ENCODE results near the gene CPNE8.
A peak's percentile ranks its signal among the peaks of the same experiment; 100 is the strongest.

CPNE8 gene

GRCh38 chr12:38775457-38775856 is 129.9 kb downstream of the CPNE8 start:
- Histone ChIP-seq H3K4me3 (ENCODE audit: control insufficient read depth in 1 of 7, extremely low read depth in 1 of 7, insufficient read depth in 4 of 7, low read depth in 2 of 7, low read length in 6 of 7) (no peak overlapping the region), H3K36me3 (ENCODE audit: control insufficient read depth in 4 of 4, insufficient read depth in 4 of 4, low read length in 3 of 4) (peaks cover 0 to 8% (median 7%) of the 10 kb centered on the region in 4 experiments), H3K27ac (ENCODE audit: insufficient read depth in 1 of 2, low read depth in 1 of 2, low read length in 2 of 2, poor library complexity in 1 of 2, severe bottlenecking in 2 of 2) (no peak overlapping the region), H3K4me1 (ENCODE audit: control extremely low read depth in 1 of 4, control insufficient read depth in 4 of 4, insufficient read depth in 4 of 4, low read length in 3 of 4) (peaks cover 0 to 7% (median 1%) of the 10 kb centered on the region in 4 experiments), H3K27me3 (replicated peaks in 2 of 5; ENCODE audit: control insufficient read depth in 4 of 5, insufficient read depth in 5 of 5, low read length in 4 of 5) (no peaks in the 10 kb centered on the region), H3K9me3 (ENCODE audit: control extremely low read depth in 1 of 5, control insufficient read depth in 4 of 5, insufficient read depth in 2 of 5, low read depth in 1 of 5, low read length in 4 of 5) (peaks cover 0 to 17% (median 3%) of the 10 kb centered on the region in 5 experiments)
- POLR2A ChIA-PET = no interaction called here
- CTCF ChIA-PET = interaction anchor here (0.8 to 1.1 kb wide), 3 partner anchors 64 to 132 kb away, joined by 3 to 4 read pairs (median 3); partner anchors contain the start of gene CPNE8
- no peak for DNase-seq

- WGBS (ENCODE audit: insufficient coverage) = 0% methylated on average over 1 of the region's 2 CpGs
- ChIA-PET CTCF (interaction anchor here (1.2 to 1.8 kb wide), 2 partner anchors 18 to 134 kb away, joined by 4 to 6 read pairs; partner anchors contain the start of gene CPNE8), POLR2A (interaction anchor here (0.6 kb wide), 1 partner anchor 19 kb away, joined by 3 read pairs; no protein-coding TSS in a partner anchor)
- H3K4me1 ChIP-seq (ENCODE audit: control extremely low read depth in 1 of 4, control insufficient read depth in 4 of 4, insufficient read depth in 4 of 4, low read length in 3 of 4) = peaks cover 0 to 7% (median 1%) of the 10 kb centered on the region in 4 experiments
- H3K4me3 ChIP-seq (ENCODE audit: control insufficient read depth in 1 of 7, extremely low read depth in 1 of 7, insufficient read depth in 4 of 7, low read depth in 2 of 7, low read length in 6 of 7) = peak overlapping the region in 1 of 7 experiments; percentile 60
- peak overlapping the region in 1 of 2 experiments; percentile 83 for H3K27ac ChIP-seq (ENCODE audit: insufficient read depth in 1 of 2, low read depth in 1 of 2, low read length in 2 of 2, poor library complexity in 1 of 2, severe bottlenecking in 2 of 2)
- no peaks in the 10 kb centered on the region for H3K9me3 ChIP-seq (ENCODE audit: control extremely low read depth in 1 of 5, control insufficient read depth in 4 of 5, insufficient read depth in 2 of 5, low read depth in 1 of 5, low read length in 4 of 5)
- peaks cover 0 to 8% (median 0%) of the 10 kb centered on the region in 4 experiments for H3K36me3 ChIP-seq (ENCODE audit: control insufficient read depth in 4 of 4, insufficient read depth in 4 of 4, low read length in 3 of 4)
- peak in 2 of 3 donors; percentile 13 to 33 for DNase-seq
- H3K27me3 ChIP-seq (replicated peaks in 2 of 5; ENCODE audit: control insufficient read depth in 4 of 5, insufficient read depth in 5 of 5, low read length in 4 of 5) = no peaks in the 10 kb centered on the region
Observed at GRCh38 chr12:38772437-38772836, 133.0 kb downstream of the CPNE8 start.

GRCh38 chr12:38771871-38772270 is 133.5 kb downstream of the CPNE8 start:
- H3K27ac ChIP-seq (ENCODE audit: insufficient read depth in 1 of 2, low read depth in 1 of 2, low read length in 2 of 2, poor library complexity in 1 of 2, severe bottlenecking in 2 of 2) = peak overlapping the region; percentile 47 to 83
- H3K9me3 ChIP-seq (ENCODE audit: control extremely low read depth in 1 of 5, control insufficient read depth in 4 of 5, insufficient read depth in 2 of 5, low read depth in 1 of 5, low read length in 4 of 5) = no peaks in the 10 kb centered on the region
- no peaks in the 10 kb centered on the region for H3K27me3 ChIP-seq (replicated peaks in 2 of 5; ENCODE audit: control insufficient read depth in 4 of 5, insufficient read depth in 5 of 5, low read length in 4 of 5)
- ChIA-PET CTCF (interaction anchor here (0.9 to 1.8 kb wide), 3 partner anchors 19 to 134 kb away, joined by 3 to 6 read pairs (median 4); partner anchors contain the start of gene CPNE8), POLR2A (interaction anchor here (0.6 kb wide), 1 partner anchor 19 kb away, joined by 3 read pairs; no protein-coding TSS in a partner anchor)
- 63% methylated on average over 1 of the region's 1 CpG for WGBS (ENCODE audit: insufficient coverage)
- peaks cover 0 to 7% (median 1%) of the 10 kb centered on the region in 4 experiments for H3K4me1 ChIP-seq (ENCODE audit: control extremely low read depth in 1 of 4, control insufficient read depth in 4 of 4, insufficient read depth in 4 of 4, low read length in 3 of 4)
- H3K4me3 ChIP-seq (ENCODE audit: control insufficient read depth in 1 of 7, extremely low read depth in 1 of 7, insufficient read depth in 4 of 7, low read depth in 2 of 7, low read length in 6 of 7) = peak overlapping the region in 4 of 7 experiments; percentile 16 to 64 (median 57)
- H3K36me3 ChIP-seq (ENCODE audit: control insufficient read depth in 4 of 4, insufficient read depth in 4 of 4, low read length in 3 of 4) = peaks cover 0 to 8% (median 0%) of the 10 kb centered on the region in 4 experiments
- DNase-seq = peak; percentile 63 to 93 (median 88)

GRCh38 chr12:38761636-38762342 is 143.6 kb downstream of the CPNE8 start:
- Histone ChIP-seq H3K27ac (ENCODE audit: insufficient read depth in 1 of 2, low read depth in 1 of 2, low read length in 2 of 2, poor library complexity in 1 of 2, severe bottlenecking in 2 of 2) (no peak overlapping the region), H3K9me3 (ENCODE audit: control extremely low read depth in 1 of 5, control insufficient read depth in 4 of 5, insufficient read depth in 2 of 5, low read depth in 1 of 5, low read length in 4 of 5) (no peaks in the 10 kb centered on the region), H3K36me3 (ENCODE audit: control insufficient read depth in 4 of 4, insufficient read depth in 4 of 4, low read length in 3 of 4) (peaks cover 4 to 16% (median 10%) of the 10 kb centered on the region in 4 experiments), H3K4me1 (ENCODE audit: control extremely low read depth in 1 of 4, control insufficient read depth in 4 of 4, insufficient read depth in 4 of 4, low read length in 3 of 4) (no peaks in the 10 kb centered on the region), H3K27me3 (replicated peaks in 2 of 5; ENCODE audit: control insufficient read depth in 4 of 5, insufficient read depth in 5 of 5, low read length in 4 of 5) (no peaks in the 10 kb centered on the region), H3K4me3 (ENCODE audit: control insufficient read depth in 1 of 7, extremely low read depth in 1 of 7, insufficient read depth in 4 of 7, low read depth in 2 of 7, low read length in 6 of 7) (no peak overlapping the region)
- CTCF ChIA-PET = no interaction called here
- POLR2A ChIA-PET = no interaction called here
- WGBS (ENCODE audit: insufficient coverage) = no CpG with 5 or more reads among the region's 3 CpGs
- DNase-seq = no peak

GRCh38 chr12:38761111-38761510 is 144.3 kb downstream of the CPNE8 start:
- no peaks in the 10 kb centered on the region for H3K27me3 ChIP-seq (replicated peaks in 2 of 5; ENCODE audit: control insufficient read depth in 4 of 5, insufficient read depth in 5 of 5, low read length in 4 of 5)
- no peak for DNase-seq
- H3K36me3 ChIP-seq (ENCODE audit: control insufficient read depth in 4 of 4, insufficient read depth in 4 of 4, low read length in 3 of 4) = peaks cover 4 to 16% (median 10%) of the 10 kb centered on the region in 4 experiments
- H3K9me3 ChIP-seq (ENCODE audit: control extremely low read depth in 1 of 5, control insufficient read depth in 4 of 5, insufficient read depth in 2 of 5, low read depth in 1 of 5, low read length in 4 of 5) = no peaks in the 10 kb centered on the region
- H3K4me1 ChIP-seq (ENCODE audit: control extremely low read depth in 1 of 4, control insufficient read depth in 4 of 4, insufficient read depth in 4 of 4, low read length in 3 of 4) = no peaks in the 10 kb centered on the region
- ChIA-PET POLR2A (no interaction called here), CTCF (no interaction called here)
- WGBS (ENCODE audit: insufficient coverage) = 100% methylated on average over 1 of the region's 1 CpG
- no peak overlapping the region for H3K4me3 ChIP-seq (ENCODE audit: control insufficient read depth in 1 of 7, extremely low read depth in 1 of 7, insufficient read depth in 4 of 7, low read depth in 2 of 7, low read length in 6 of 7)
- no peak overlapping the region for H3K27ac ChIP-seq (ENCODE audit: insufficient read depth in 1 of 2, low read depth in 1 of 2, low read length in 2 of 2, poor library complexity in 1 of 2, severe bottlenecking in 2 of 2)

DNA sequence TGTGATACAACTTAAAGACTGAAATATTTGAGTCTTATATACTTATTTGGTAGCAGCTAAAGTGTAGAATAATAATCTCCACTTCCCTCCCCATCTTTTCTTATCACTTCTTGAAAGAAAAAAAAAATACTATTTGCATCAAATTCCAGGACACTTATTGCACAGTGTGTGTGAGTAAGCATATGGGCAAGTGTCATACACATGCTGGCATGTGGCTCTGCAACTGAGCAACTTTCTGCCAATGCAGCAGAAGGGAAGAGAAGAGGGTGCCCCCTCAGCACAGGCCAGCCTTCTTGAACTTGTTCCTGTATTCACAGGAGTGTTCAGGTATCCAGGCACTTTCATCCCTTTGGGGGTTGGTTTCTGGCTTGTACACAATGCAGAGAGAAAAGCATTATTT is 145.8 kb downstream of the CPNE8 start:
- Histone ChIP-seq H3K4me1 (ENCODE audit: control extremely low read depth in 1 of 4, control insufficient read depth in 4 of 4, insufficient read depth in 4 of 4, low read length in 3 of 4) (no peaks in the 10 kb centered on the region), H3K9me3 (ENCODE audit: control extremely low read depth in 1 of 5, control insufficient read depth in 4 of 5, insufficient read depth in 2 of 5, low read depth in 1 of 5, low read length in 4 of 5) (no peaks in the 10 kb centered on the region), H3K27ac (ENCODE audit: insufficient read depth in 1 of 2, low read depth in 1 of 2, low read length in 2 of 2, poor library complexity in 1 of 2, severe bottlenecking in 2 of 2) (no peak overlapping the region), H3K36me3 (ENCODE audit: control insufficient read depth in 4 of 4, insufficient read depth in 4 of 4, low read length in 3 of 4) (peaks cover 4 to 16% (median 10%) of the 10 kb centered on the region in 4 experiments), H3K4me3 (ENCODE audit: control insufficient read depth in 1 of 7, extremely low read depth in 1 of 7, insufficient read depth in 4 of 7, low read depth in 2 of 7, low read length in 6 of 7) (no peak overlapping the region), H3K27me3 (replicated peaks in 2 of 5; ENCODE audit: control insufficient read depth in 4 of 5, insufficient read depth in 5 of 5, low read length in 4 of 5) (no peaks in the 10 kb centered on the region)
- CTCF ChIA-PET = no interaction called here
- POLR2A ChIA-PET = no interaction called here
- DNase-seq = no peak

GRCh38 chr12:38746744-38747143 is 158.6 kb downstream of the CPNE8 start:
- Histone ChIP-seq H3K36me3 (ENCODE audit: control insufficient read depth in 4 of 4, insufficient read depth in 4 of 4, low read length in 3 of 4) (peaks cover 0 to 14% (median 3%) of the 10 kb centered on the region in 4 experiments), H3K4me1 (ENCODE audit: control extremely low read depth in 1 of 4, control insufficient read depth in 4 of 4, insufficient read depth in 4 of 4, low read length in 3 of 4) (no peaks in the 10 kb centered on the region), H3K4me3 (ENCODE audit: control insufficient read depth in 1 of 7, extremely low read depth in 1 of 7, insufficient read depth in 4 of 7, low read depth in 2 of 7, low read length in 6 of 7) (no peak overlapping the region), H3K9me3 (ENCODE audit: control extremely low read depth in 1 of 5, control insufficient read depth in 4 of 5, insufficient read depth in 2 of 5, low read depth in 1 of 5, low read length in 4 of 5) (no peaks in the 10 kb centered on the region), H3K27me3 (replicated peaks in 2 of 5; ENCODE audit: control insufficient read depth in 4 of 5, insufficient read depth in 5 of 5, low read length in 4 of 5) (no peaks in the 10 kb centered on the region), H3K27ac (ENCODE audit: insufficient read depth in 1 of 2, low read depth in 1 of 2, low read length in 2 of 2, poor library complexity in 1 of 2, severe bottlenecking in 2 of 2) (no peak overlapping the region)
- peak in 1 of 3 donors; percentile 3 for DNase-seq
- no CpG with 5 or more reads among the region's 2 CpGs for WGBS (ENCODE audit: insufficient coverage)
- ChIA-PET CTCF (no interaction called here), POLR2A (no interaction called here)
